GM19035 (cell line): Measurements from ENCODE around the gene SPDEF.

Experiments
- ATAC-seq: cut with Tn5 transposase; IDR thresholded peaks from one replicate; pipeline ENCODE4 v1.9.1; 2021; ENCODE audit not compliant: unreplicated experiment

Gene SPDEF

GRCh38 chr6:34556031-34556471 is at the start of gene SPDEF:
TSS of gene SPDEF (minus strand) at chr6:34556329. CDS start at chr6:34544455, 11,874 bp downstream.
- no peak for ATAC-seq

- no peak for ATAC-seq
These were observed 47.6 kb upstream of the SPDEF start for GRCh38 chr6:34603707-34604106.

- no peak for ATAC-seq
These were observed 46.4 kb upstream of the SPDEF start for GRCh38 chr6:34602318-34603111.

- ATAC-seq = no peak
These were observed 45.6 kb upstream of the SPDEF start for GRCh38 chr6:34601706-34602105.

GRCh38 chr6:34600796-34601195 is 44.7 kb upstream of the SPDEF start:
- ATAC-seq = no peak

GRCh38 chr6:34600101-34600500 is 44.0 kb upstream of the SPDEF start:
- ATAC-seq = no peak

GRCh38 chr6:34598712-34599111 is 42.6 kb upstream of the SPDEF start:
- ATAC-seq = no peak

- no peak for ATAC-seq
These were observed 41.6 kb upstream of the SPDEF start for GRCh38 chr6:34597605-34598353.

- ATAC-seq = no peak
These were observed 40.7 kb upstream of the SPDEF start for GRCh38 chr6:34596798-34597197.

- ATAC-seq = no peak
These were observed 39.4 kb upstream of the SPDEF start for GRCh38 chr6:34595332-34596184.

- ATAC-seq = no peak
These were observed 37.6 kb upstream of the SPDEF start for GRCh38 chr6:34593701-34594100.

- ATAC-seq = no peak
These were observed 36.3 kb upstream of the SPDEF start for GRCh38 chr6:34592208-34592952.

GRCh38 chr6:34589691-34590090 is 33.6 kb upstream of the SPDEF start:
- ATAC-seq = no peak

GRCh38 chr6:34589140-34589539 is 33.0 kb upstream of the SPDEF start:
- ATAC-seq = no peak

GRCh38 chr6:34587851-34588250 is 31.7 kb upstream of the SPDEF start:
- ATAC-seq = no peak

GRCh38 chr6:34587325-34587724 is 31.2 kb upstream of the SPDEF start:
- no peak for ATAC-seq

GRCh38 chr6:34586327-34587040 is 30.4 kb upstream of the SPDEF start:
- ATAC-seq = no peak

- no peak for ATAC-seq
These were observed 29.5 kb upstream of the SPDEF start for GRCh38 chr6:34585512-34586061.

- ATAC-seq = no peak
These were observed 29.0 kb upstream of the SPDEF start for GRCh38 chr6:34585108-34585507.

- no peak for ATAC-seq
These were observed 28.6 kb upstream of the SPDEF start for GRCh38 chr6:34584694-34585093.
